GM19468 (cell line): Measurements from ENCODE around the gene NSUN7.

Experiments
- ATAC-seq: cut with Tn5 transposase; IDR thresholded peaks from one replicate; pipeline ENCODE4 v1.9.1; 2021; ENCODE audit warnings: mild to moderate bottlenecking, moderate library complexity, moderate number of reproducible peaks; ENCODE audit not compliant: unreplicated experiment; ENCODE audit errors: extremely low read depth

Gene NSUN7

DNA sequence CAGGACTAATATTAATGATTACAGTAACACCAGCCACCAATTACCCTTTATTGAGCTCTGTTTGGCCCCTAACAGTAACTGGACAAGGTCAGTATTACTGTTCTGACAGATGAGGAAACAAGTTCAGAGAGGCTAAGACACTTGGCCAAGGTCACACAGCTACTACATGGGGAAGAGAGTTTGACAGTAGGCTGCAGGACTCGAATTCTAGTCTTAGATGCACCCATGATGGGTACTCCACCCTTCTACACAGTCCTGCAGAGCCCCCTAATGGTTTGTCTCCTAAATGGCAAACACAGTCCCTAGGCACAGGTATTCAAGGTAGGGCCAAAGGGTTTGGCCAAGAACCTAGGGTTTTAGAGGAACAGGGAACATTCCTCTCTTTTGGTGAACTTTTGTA is 93.9 kb downstream of the NSUN7 start:
- ATAC-seq = no peak

DNA sequence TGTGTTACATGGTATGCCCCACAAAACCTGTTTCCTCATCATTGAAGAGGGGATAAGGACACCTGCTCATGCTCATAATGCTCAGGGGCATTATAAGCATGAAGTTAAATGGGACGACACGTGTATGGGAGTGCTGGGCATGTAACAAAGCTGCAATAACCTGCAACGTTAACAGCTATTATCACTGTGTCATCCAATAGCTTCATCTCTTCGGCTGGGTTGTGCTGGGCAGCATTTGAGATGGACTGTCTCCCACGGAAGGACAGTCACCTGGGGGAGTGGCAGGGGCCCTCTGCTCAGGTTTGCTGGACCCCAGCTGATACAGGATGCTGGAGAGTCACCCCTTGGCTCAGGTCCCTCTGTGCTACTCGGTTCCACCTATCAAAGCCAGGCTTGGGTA is 94.5 kb downstream of the NSUN7 start:
- no peak for ATAC-seq

DNA sequence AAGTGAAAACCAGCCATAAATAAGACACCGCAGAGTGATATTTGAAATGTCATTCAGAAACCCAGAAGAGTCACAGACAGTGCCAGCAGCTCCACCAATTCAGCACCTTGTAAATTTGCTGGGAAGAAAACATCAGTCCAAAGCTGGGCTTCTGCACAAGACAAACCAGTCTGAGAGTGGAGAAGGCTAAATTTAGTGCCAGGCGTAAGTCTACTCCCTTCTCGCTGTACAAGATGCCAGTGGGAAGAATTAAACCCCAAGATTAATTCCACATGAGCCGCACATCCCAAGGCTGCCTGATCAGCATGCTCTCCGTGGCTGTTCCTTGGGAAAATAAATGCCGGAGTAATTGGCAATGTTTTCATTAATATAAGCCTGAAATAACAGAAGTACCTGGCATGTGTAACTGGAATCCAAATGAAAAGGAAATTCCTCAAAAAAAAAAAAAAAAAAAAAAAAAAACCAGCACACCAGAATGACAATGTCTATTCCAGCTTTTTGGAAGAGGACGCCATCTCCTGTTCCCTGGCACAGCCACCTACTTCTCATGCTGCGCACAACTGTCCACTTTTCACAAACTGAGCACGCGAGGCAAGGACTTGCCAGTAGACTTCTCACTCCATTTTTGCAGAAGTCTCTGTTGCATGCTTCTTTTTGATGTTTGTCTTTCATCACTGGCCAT is 95.5 kb downstream of the NSUN7 start:
- ATAC-seq = no peak

DNA sequence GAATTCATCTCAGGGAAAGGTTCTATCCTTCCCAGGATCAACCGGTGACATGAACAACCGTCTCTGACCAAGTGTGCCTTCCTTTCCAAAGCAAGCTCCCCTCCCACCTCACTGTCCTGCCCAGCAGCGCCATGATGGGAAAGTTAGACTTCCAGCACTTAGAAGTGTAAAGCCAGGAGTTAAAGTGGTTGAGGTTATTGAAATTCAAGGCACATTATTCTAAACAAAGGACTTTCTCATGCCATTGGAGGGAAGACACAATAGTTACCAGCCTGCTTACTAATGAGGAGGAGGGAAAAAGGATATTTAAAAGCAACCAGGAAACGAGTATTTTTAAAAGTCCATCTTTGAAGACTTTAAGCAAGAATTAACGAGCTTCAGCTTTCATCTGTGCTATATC is 96.8 kb downstream of the NSUN7 start:
- no peak for ATAC-seq

DNA sequence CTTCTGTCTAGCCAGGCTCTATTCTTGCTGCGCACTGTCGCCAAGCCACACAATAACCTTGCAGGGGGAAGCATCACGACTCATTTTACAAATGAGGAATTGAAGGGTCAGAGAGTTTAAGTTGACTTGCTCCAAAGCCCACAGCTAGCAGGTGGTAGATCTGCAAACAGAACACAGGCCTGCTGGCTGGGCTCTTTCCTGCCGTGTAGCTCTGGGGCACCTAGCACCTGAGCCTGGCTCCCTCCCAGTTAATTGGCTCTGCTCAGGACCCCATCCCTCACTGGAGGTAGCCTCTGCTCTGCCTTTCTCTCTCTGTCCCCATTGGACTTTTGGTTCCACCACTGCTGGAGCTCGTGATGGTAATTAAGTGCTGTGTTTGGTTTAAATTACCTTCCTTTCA is 98.5 kb downstream of the NSUN7 start:
- no peak for ATAC-seq

DNA sequence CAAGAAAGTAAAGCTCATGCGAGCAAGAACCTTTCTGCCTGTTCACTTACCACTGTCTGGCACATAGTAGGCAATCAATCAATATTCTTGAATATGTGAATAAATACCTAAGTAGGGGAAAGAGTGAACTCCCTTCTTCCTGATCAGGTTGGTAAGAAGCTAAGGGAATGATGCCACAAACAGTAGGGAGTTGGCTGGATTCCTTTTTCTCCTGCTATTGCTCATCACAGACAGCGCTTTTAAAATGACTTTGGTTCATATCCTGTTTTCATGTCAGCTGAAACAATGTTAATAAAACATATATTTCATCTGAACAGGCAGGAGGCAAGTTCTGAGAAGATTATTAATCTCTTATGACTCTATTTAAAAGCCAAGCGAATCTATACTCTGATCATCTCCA is 99.2 kb downstream of the NSUN7 start:
- ATAC-seq = no peak

DNA sequence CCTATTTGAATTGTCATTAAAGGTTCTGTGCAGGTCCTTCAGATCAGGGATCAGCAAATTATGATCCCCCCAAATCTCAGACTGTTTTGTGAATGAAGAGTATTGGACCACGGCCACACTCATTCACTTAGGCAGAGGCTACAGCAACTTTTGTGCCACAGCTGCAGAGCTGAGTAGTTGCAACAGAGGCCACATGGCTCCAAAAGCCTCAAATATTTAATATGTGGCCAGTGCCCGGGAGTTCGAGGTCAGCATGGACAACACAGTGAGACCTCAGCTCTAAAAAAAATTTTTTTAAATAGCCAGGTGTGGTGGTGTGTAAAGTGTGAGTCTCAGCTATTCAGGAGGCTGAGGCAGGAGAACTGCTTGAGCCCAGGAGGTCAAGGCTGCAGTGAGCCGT is 100.7 kb downstream of the NSUN7 start:
- no peak for ATAC-seq

DNA sequence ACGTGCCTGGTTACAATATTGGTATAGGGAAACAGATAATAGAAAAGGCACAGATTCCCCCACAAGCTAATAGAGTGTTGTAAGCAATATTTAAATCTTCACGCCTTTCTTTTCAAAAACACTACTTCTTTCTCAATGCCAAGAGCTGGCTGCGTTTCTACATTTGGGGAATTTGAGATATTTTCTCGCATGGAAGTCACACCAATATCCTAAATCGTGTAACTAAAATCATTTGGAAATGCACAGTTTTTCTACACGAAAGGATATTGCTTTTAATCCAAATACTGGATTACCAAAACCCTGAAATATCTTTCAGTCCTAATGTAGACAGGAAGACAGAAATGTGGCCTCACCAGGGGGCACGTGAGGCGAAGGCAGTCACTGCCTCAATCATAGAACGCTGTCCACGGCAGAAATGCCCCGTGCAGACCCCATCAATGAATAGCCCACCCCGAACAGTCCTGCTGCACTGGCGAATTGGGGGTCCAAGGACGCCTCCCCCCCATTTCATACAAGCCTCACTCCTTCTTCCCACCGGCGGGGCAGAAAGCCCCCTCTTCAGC is 106.6 kb downstream of the NSUN7 start:
- no peak for ATAC-seq

DNA sequence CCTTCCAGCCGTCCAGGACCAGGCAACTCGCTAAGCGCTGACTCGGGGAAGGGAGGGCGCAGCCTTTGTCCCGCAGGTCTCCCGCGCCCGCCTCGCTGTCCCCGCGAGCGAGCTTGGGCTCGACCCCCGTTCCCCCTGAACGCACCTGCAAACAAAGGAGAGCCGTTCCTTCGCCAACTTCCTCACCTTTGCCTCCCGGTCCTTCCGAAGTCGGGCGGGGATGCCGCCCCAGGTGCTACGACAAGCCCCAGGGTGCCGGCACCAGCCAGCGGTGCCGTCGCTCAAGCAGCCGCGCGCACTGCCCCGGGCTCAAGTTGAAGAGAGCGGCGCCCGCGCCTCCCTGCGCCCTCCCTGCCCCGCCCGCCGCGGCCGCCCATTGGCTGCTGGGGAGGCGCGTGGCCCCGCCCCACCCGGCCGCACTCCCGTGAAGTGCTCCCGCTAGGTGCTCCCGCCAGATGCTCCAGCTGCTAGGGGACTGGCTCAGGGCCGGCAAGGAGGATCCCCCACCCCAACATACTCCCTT is 107.1 kb downstream of the NSUN7 start:
- ATAC-seq = peak; percentile 42

DNA sequence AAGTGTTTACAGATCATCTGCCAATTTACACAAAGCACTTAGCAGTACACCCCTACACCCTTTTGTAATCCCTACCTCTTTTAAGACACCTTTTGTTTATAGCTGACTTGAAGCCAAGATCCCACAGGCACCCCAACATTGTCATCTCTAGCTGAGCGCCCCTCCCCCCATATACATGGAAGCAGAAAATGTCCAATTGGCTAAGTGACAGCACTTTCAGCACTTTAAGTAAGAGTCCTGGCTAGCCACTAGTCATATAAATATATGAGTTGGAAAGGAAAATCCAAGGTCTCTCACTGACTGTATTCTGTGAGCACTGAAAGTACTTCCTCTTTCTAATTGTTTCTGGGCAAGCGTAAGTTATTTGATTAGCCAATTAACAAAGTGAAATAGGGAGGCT is 108.2 kb downstream of the NSUN7 start:
- ATAC-seq = no peak

DNA sequence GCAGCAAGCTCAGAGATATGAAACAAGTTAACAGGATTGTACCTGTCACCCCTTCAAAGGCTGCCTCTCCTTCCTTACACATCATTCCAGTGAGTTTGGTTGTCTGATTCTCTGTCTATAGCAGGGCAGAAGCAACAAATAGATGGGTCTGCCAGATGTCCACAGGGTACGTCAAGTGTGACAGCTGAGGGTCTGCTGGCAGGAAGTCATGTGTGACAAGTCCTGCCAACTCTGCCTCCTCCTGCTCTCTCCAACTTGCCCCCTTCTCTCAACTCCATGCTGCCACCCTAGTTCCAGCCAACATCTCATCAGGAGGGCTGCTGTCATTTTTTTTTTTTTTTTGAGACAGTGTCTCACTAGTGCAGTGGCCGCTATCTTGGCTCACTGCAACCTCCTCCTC is 109.2 kb downstream of the NSUN7 start:
- no peak for ATAC-seq
